ENCODE measurements around the gene AFF3. TPM values are rescaled to one million over a fixed set of nuclear protein-coding genes. Genes with fewer than 3 reads are reported as not detected.

AFF3 gene
- total and polyA plus RNA-seq, 2 of the 4 experiments (the other 2 are of a cell fraction), result 12.9 to 14.3 TPM

GRCh38 chr2:100077456-100077855 is 64.9 kb downstream of the AFF3 start:
- no peaks in the 10 kb centered on the region for H3K9me3 ChIP-seq (ENCODE audit: control insufficient read depth, insufficient read depth, low read length)
- no peak overlapping the region for H3K4me2 ChIP-seq (ENCODE audit: low read depth, low read length)
- no TSS peak for BruUV-seq (replicated peaks)
- dilution Hi-C loops (cut with HindIII; ENCODE audit: low sequenced_read_pairs, unreplicated experiment), result no loop called here
- H3K27me3 ChIP-seq (ENCODE audit: control insufficient read depth, insufficient read depth, low read length), result no peaks in the 10 kb centered on the region
- intact Hi-C loops (cut with micrococcal nuclease), result no loop called here
- 0 out of 2 replicates have a peak overlapping the region, but pooled peaks have one; percentile 10 for H3K4ac ChIP-seq (ENCODE audit: low read depth, low read length)
- no peak overlapping the region for H3K14ac ChIP-seq (replicated peaks; ENCODE audit: low read depth, low read length)
- no peak overlapping the region for H2AK5ac ChIP-seq (ENCODE audit: low read depth, low read length)
- no peak overlapping the region for H4K91ac ChIP-seq (ENCODE audit: insufficient read depth, low read depth, low read length)
- H2AFZ ChIP-seq (replicated peaks; ENCODE audit: low read length, poor library complexity), result no peak overlapping the region
- no peak overlapping the region for H3K9ac ChIP-seq (ENCODE audit: low read depth, low read length)
- no peak overlapping the region for H2BK120ac ChIP-seq (ENCODE audit: low read depth, low read length)
- POLR2A ChIA-PET (ENCODE audit: unreplicated experiment), result no interaction called here
- H2BK20ac ChIP-seq (ENCODE audit: low read depth, low read length), result no peak overlapping the region
- H3K23ac ChIP-seq (ENCODE audit: low read depth, low read length), result no peak overlapping the region
- peaks cover 4% of the 10 kb centered on the region for H3K4me1 ChIP-seq (ENCODE audit: control insufficient read depth, insufficient read depth, low read length)
- H4K8ac ChIP-seq (ENCODE audit: low read depth in 2 of 2, low read length in 2 of 2), result no peak overlapping the region
- peaks cover 6% of the 10 kb centered on the region for H3K9me1 ChIP-seq (ENCODE audit: insufficient read depth, low read length)
- H2BK5ac ChIP-seq (ENCODE audit: low read depth, low read length, poor library complexity, severe bottlenecking), result no peak overlapping the region
- no peak overlapping the region for H2BK15ac ChIP-seq (ENCODE audit: low read depth, low read length)
- no peak overlapping the region for H3K4me3 ChIP-seq (ENCODE audit: insufficient read depth, low read depth, low read length)
- no peak for ATAC-seq (ENCODE audit: low read depth)
- in situ Hi-C loops (cut with MboI; ENCODE audit: low sequenced_read_pairs), result no loop called here
- no peak for DNase-seq
- no peak for TF ChIP-seq MXI1 (IDR thresholded peaks at IDR 0.05; ENCODE audit: borderline replicate concordance, low read depth, low read length)
- no peak for TF ChIP-seq CHD1 (IDR thresholded peaks at IDR 0.05; ENCODE audit: low read depth, low read length)
- no peak for TF ChIP-seq USF2 (IDR thresholded peaks at IDR 0.05; ENCODE audit: low read depth, low read length)
- TF ChIP-seq, protein P1, sequence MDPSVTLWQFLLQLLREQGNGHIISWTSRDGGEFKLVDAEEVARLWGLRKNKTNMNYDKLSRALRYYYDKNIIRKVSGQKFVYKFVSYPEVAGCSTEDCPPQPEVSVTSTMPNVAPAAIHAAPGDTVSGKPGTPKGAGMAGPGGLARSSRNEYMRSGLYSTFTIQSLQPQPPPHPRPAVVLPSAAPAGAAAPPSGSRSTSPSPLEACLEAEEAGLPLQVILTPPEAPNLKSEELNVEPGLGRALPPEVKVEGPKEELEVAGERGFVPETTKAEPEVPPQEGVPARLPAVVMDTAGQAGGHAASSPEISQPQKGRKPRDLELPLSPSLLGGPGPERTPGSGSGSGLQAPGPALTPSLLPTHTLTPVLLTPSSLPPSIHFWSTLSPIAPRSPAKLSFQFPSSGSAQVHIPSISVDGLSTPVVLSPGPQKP (IDR thresholded peaks at IDR 0.05; ENCODE audit: borderline replicate concordance, low read depth, low read length), result no peak
- no peak for TF ChIP-seq NFE2L2 (IDR thresholded peaks at IDR 0.05; ENCODE audit: low read depth, low read length)
- TF ChIP-seq POLR2A (IDR thresholded peaks at IDR 0.05; ENCODE audit: low read depth, low read length), result no peak
- no peak for TF ChIP-seq FOS (IDR thresholded peaks at IDR 0.05; ENCODE audit: low read depth, low read length)
- TF ChIP-seq, protein P2, sequence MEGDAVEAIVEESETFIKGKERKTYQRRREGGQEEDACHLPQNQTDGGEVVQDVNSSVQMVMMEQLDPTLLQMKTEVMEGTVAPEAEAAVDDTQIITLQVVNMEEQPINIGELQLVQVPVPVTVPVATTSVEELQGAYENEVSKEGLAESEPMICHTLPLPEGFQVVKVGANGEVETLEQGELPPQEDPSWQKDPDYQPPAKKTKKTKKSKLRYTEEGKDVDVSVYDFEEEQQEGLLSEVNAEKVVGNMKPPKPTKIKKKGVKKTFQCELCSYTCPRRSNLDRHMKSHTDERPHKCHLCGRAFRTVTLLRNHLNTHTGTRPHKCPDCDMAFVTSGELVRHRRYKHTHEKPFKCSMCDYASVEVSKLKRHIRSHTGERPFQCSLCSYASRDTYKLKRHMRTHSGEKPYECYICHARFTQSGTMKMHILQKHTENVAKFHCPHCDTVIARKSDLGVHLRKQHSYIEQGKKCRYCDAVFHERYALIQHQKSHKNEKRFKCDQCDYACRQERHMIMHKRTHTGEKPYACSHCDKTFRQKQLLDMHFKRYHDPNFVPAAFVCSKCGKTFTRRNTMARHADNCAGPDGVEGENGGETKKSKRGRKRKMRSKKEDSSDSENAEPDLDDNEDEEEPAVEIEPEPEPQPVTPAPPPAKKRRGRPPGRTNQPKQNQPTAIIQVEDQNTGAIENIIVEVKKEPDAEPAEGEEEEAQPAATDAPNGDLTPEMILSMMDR (conservative IDR thresholded peaks at IDR 0.05; ENCODE audit: low read depth, low read length), result no peak
- TF ChIP-seq RAD21 (IDR thresholded peaks at IDR 0.05; ENCODE audit: low read length), result no peak
- TF ChIP-seq CEBPB (IDR thresholded peaks at IDR 0.05; ENCODE audit: low read depth, low read length), result no peak
- TF ChIP-seq BHLHE40 (IDR thresholded peaks at IDR 0.05; ENCODE audit: low read depth, low read length), result no peak
- no peak overlapping the region for H3K27ac ChIP-seq (ENCODE audit: insufficient read depth, low read length)
- H2AK9ac ChIP-seq (replicated peaks; ENCODE audit: low read depth, low read length, poor library complexity), result no peak overlapping the region
- peaks cover 15% of the 10 kb centered on the region for H3K36me3 ChIP-seq (ENCODE audit: control insufficient read depth, insufficient read depth, low read length)
- H3K56ac ChIP-seq (ENCODE audit: extremely low read depth, insufficient read depth, low read length), result no peak overlapping the region
- H3K79me1 ChIP-seq (ENCODE audit: low read depth in 1 of 2, low read length in 2 of 2), result peaks cover 24 to 40% of the 10 kb centered on the region in 2 experiments
- no peak overlapping the region for H4K5ac ChIP-seq (ENCODE audit: low read depth, low read length)
- CTCF ChIA-PET, result interaction anchor here (0.6 kb wide), 1 partner anchor 185 kb away, joined by 3 read pairs; no protein-coding TSS in a partner anchor
- 0 out of 2 replicates have a peak overlapping the region, but pooled peaks have one; percentile 42 for H3K18ac ChIP-seq (ENCODE audit: low read depth, low read length)
- H4K20me1 ChIP-seq (ENCODE audit: insufficient read depth, low read length), result no peaks in the 10 kb centered on the region

Data from IMR-90 (cell line).